Measurements from ENCODE around the gene PARP14. TPM values are rescaled to one million over a fixed set of nuclear protein-coding genes. Genes with fewer than 3 reads are reported as not detected.
"Not testable (repeated sequence)": the region's sequence is repeated elsewhere in the genome, so short reads cannot be mapped to it uniquely, and the experiment has no call there.

PARP14 gene
- total RNA-seq, 1 donor: 91.1 TPM

- no peak for DNase-seq (ENCODE audit: low read depth)
- H3K4me3 ChIP-seq (ENCODE audit: low read depth, low read length): no peak overlapping the region
- TF ChIP-seq CTCF (IDR thresholded peaks at IDR 0.05; ENCODE audit: insufficient read depth, low read depth, low read length): no peak
Measured at GRCh38 chr3:122725106-122725505, 44.5 kb downstream of the PARP14 start.

DNA sequence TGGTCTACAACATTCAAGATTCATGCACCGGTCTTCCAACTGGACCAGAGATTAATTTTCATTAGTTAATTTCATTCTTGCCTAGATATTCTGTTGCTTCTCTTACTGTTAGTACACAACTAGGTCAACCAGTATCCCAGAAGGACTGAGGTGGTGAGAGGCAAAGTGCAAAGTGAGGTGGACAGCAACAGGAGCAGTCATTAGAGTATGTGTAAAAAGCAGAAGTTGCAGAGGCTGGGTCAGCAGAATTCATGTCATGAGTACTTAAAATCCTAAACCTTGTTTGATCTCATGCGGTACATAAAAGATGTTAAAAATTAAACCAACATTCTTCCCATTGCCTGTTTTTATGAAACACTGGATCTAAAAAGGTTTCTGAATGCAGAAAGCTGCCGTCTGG is 46.7 kb downstream of the PARP14 start:
- no peak overlapping the region for H3K4me3 ChIP-seq (ENCODE audit: low read depth, low read length)
- TF ChIP-seq CTCF (IDR thresholded peaks at IDR 0.05; ENCODE audit: insufficient read depth, low read depth, low read length): no peak
- no peak for DNase-seq (ENCODE audit: low read depth)

- no peak for DNase-seq (ENCODE audit: low read depth)
- TF ChIP-seq CTCF (IDR thresholded peaks at IDR 0.05; ENCODE audit: insufficient read depth, low read depth, low read length): no peak
- H3K4me3 ChIP-seq (ENCODE audit: low read depth, low read length): no peak overlapping the region
Measured at GRCh38 chr3:122727766-122728165, 47.1 kb downstream of the PARP14 start.

GRCh38 chr3:122728186-122728585 is 47.5 kb downstream of the PARP14 start:
- no peak overlapping the region for H3K4me3 ChIP-seq (ENCODE audit: low read depth, low read length)
- DNase-seq (ENCODE audit: low read depth): no peak
- no peak for TF ChIP-seq CTCF (IDR thresholded peaks at IDR 0.05; ENCODE audit: insufficient read depth, low read depth, low read length)

- H3K4me3 ChIP-seq (ENCODE audit: low read depth, low read length): no peak overlapping the region
- no peak for DNase-seq (ENCODE audit: low read depth)
- TF ChIP-seq CTCF (IDR thresholded peaks at IDR 0.05; ENCODE audit: insufficient read depth, low read depth, low read length): no peak
Measured at GRCh38 chr3:122728756-122729514, 48.3 kb downstream of the PARP14 start.

GRCh38 chr3:122730240-122730639 is 49.6 kb downstream of the PARP14 start:
- no peak overlapping the region for H3K4me3 ChIP-seq (ENCODE audit: low read depth, low read length)
- TF ChIP-seq CTCF (IDR thresholded peaks at IDR 0.05; ENCODE audit: insufficient read depth, low read depth, low read length): no peak
- no peak for DNase-seq (ENCODE audit: low read depth)

DNA sequence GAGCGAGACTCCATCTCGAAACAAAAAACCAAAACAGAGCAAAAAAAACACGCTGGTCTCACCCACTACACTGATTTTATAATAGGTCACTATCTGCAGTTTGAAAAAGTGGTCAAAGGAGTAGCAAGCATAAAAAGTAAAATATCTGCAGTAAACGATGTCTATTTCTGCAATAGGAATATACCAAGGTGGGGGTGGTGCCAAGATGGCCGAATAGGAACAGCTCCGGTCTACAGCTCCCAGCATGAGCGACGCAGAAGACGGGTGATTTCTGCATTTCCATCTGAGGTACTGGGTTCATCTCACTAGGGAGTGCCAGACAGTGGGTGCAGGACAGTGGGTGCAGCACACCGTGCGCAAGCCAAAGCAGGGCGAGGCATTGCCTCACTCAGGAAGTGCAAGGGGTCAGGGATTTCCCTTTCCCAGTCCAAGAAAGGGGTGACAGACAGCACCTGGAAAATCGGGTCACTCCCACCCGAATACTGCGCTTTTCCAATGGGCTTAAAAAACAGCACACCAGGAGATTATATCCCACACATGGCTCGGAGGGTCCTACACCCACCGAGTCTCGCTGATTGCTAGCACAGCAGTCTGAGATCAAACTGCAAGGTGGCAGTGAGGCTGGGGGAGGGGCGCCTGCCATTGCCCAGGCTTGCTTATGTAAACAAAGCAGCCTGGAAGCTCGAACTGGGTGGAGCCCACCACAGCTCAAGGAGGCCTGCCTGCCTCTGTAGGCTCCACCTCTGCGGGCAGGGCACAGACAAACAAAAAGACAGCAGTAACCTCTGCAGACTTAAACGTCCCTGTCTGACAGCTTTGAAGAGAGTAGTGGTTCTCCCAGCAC is 52.3 kb downstream of the PARP14 start:
- not testable (repeated sequence) for H3K4me3 ChIP-seq (ENCODE audit: low read depth, low read length); DNase-seq (ENCODE audit: low read depth)

All from fibroblast of villous mesenchyme (primary cell).